NCI-H2227 treated with DMSO at 0.1 percent for 48 hours (cell line): ENCODE results near the gene BRD3OS.
"Not testable (repeated sequence)": the region's sequence is repeated elsewhere in the genome, so short reads cannot be mapped to it uniquely, and the experiment has no call there.

ENCODE experiments used
- DNase-seq: peaks from one replicate; lab custom pipeline; 2025; lab: John Stamatoyannopoulos, UW

The BRD3OS gene

DNA sequence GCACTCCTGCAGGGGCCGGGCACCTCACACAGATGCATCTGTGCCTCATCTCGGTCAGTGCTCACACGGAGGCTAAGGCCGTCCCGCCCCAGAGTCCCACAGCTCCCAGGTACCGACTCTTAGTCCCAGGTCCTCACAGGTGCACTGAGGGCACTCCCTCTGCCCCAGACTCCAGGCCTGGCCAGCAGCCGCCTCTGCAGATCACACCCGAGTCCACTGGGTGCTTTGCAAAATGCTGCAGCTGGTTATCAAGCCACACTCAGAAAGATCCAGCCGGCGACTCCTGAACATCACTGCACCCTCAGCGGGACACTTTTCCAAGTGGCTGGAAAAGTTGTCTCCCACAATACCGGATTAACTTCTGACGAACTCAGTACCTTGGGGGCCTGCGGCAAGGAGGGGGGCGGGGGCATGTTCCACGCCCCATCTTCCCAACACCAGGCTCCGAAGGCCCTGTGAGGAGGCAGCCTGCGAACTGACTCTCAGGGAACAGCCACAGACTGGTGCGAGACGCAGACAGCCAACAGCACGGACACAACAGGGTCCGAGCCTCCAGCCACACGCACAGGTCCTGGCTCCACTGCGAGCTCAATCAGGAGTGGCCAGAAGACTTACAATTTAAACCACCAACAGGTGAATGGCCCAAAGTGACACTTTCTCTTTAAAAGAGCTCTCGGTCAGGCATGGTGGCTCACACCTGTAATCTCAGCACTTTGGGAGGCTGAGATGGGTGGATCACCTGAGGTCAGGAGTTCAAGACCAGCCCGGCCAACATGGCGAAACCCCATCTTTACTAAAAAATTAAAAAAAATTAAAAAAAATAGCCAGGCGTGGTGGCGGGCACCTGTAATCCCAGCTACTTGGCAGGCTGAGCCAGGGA lies 38.5 kb downstream of the BRD3OS start:
- DNase-seq, result no peak

GRCh38 chr9:134064711-134065110 lies 39.4 kb downstream of the BRD3OS start:
- no peak for DNase-seq

GRCh38 chr9:134065612-134066419 lies 40.5 kb downstream of the BRD3OS start:
- DNase-seq, result no peak

DNA sequence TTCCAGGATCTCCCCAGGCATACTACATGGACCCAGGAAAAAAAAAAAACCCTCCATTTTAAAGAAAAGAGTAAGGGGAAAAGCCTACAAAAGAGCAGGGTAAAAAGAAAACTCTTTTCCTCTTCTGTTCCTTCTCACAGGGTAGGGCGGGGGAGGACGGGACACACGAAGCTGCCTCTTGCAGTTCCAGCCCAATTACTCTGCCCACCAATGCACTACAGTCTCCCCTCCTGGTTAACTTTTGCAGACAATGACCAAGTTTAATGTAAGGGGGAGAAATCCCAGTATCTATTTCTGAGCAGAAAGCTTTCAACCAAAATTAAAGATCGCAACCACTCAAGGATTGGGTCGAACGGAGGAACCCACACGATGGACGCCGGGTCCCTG lies 41.2 kb downstream of the BRD3OS start:
- DNase-seq, result no peak

- no peak for DNase-seq
Observed at GRCh38 chr9:134066913-134067851, 41.9 kb downstream of the BRD3OS start.

DNA sequence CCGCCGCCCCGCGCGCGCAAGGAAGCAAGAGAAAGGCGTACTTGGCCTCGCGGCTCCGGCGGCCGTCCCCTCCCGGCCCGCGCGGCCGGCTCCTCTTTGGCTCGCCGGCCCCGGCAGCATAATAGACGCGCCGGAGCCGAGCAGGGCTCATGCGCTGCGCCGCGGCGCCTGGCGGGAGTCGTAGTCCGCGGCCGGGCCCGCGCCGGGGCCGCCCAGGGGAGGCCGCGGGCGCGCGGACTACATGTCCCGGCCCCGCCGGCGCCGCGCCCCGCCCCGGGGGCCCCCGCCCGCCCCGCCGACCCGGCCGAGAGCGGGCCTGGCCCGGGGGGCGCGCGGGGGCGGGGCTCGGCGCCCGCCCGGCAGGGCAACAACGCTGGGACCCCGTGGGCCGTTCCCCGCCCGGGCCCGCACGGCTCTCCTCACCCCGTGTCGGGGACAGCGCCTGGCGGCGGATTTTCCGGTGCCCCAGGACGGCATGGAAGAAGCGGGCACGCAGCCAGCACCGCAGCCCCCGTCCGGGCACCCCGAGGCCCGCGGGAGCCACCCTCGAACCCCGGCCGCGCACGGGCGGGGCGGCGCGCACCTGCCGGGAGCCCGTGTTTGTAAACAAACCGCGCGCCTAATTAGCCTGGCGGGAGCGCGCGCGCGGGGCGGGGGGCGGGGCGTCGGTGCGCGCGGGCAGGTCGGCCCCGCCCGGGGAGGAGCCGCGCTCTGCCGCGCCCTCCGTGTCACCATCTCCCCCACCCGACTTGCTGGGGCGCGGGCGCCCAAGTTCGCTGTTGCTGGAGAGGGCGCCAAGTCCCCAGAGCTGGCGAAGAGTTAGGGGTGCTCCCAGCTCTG lies 42.8 kb downstream of the BRD3OS start, which contains the start of gene BRD3:
Gene BRD3, minus strand, starts transcription at position 123 of the 840 bp plus-strand sequence. CDS start 14,549 bp downstream, outside the sequence.
- peak; percentile 64 for DNase-seq

- no peak for DNase-seq
Observed at GRCh38 chr9:134068744-134069479, 43.6 kb downstream of the BRD3OS start.

DNA sequence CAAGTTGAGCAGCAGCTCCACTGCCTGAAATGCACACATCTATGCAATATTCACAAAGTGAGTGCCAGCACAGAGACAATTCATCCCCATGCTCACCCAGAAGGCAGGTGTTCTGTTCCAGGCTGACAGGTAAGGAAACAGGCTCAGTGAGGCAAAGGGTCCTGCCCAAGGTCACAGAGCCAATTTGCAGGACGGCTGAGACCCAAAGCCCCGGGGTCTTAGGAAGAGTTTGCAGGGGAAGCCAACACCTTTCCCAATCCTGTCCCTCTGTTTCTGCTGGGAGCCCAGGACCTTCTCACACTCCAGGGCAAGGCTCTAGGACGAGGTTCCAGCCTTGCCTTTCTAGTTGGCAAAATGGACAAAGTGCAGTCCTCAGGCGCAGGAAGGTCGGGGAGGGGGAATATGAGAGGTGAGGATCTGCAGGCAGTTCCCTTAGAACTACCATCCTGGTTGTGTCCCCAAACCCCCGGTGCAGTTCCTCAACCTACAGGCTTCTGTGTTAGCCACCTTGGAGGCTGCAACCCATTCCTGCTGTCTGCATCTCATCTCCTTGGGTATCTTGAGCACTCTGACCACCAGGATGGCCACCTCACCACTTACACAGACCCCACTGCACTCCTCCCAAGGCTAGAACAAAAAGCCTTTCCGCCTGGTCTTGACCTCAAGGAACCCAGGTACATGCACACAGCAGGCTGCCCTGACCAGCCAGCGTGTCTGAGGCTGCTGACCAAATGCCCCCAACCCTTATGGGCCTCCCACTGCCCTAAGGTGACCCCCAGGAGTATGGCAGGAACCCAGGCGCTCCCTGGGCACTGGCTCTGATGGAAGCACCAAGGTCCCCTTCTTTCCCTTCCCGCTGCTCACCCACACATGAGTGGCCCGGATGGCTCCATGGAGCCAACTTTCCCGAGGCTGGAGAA lies 44.5 kb downstream of the BRD3OS start:
- DNase-seq, result no peak

DNA sequence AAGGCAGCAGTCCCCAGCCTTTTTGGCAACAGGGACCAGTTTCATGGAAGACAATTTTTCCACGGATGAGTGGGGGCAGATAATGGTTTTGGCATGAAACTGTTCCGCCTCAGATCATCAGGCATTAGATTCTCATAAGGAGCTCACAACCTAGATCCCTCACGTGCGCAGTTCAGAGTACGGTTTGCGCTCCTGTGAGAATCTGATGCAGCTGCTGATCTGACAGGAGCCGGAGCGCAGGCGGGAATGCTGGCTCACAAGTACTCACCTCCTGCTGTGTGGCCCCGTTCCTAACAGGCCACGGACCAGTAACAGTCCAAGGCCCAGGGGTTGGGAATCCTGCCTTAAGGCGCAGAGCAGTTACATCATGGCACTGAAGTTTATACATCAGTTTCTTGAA lies 45.9 kb downstream of the BRD3OS start:
- no peak for DNase-seq

- DNase-seq, result not testable (repeated sequence)
Observed at GRCh38 chr9:134072683-134073082, 47.4 kb downstream of the BRD3OS start.

DNA sequence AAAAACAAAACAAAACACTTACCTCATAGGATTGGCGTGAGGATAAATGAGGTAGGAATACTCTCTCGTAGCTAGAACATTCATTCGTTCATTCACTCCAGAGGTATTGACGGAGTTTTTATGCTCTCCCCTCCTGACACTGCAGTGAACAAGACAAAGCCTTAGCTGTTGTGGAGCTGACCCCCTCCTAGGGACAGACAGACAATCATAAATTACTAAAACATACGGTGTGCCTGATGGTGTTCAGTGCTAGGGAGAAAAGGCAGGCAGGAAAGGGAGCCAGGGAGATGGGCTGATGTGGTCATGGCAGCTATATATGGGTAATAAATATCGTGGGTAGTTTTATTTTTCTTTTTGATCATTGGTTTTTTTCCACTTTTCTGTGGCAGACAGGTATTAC lies 48.2 kb downstream of the BRD3OS start:
- no peak for DNase-seq

DNA sequence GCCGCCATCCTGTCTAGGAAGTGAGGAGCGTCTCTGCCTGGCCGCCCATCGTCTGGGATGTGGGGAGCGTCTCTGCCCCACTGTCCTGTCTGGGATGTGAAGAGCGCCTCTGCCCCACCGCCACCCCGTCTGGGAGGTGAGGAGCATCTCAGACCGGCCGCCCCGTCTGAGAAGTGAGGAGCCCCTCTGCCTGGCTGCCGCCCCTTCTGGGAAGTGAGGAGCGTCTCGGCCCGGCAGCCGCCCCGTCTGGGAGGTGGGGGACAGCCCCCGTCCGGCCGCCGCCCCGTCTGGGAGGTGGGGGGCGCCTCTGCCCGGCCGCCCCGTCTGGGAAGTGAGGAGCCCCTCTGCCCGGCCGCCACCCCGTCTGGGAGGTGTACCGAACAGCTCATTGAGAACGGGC lies 50.4 kb downstream of the BRD3OS start:
- DNase-seq, result not testable (repeated sequence)

DNA sequence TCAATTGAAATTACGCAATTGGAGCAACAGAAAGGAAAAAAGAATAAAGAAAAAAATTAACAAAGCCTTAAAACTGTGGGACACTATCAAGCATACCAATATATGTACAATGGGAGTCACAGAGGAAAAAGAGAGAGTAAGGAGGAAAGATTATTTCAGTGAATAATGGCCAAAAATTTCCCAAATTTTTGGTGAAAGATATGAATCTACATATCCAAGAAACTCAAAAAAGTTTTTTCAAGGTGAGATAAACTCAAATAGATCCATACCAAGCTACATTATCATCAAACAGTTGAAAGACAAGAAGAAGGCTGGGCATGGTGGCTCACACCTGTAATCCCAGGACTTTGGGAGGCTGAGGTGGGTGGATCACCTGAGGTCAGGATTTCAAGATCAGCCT lies 51.4 kb downstream of the BRD3OS start:
- no peak for DNase-seq
